DOHH2 (cell line): ENCODE data around the gene CXCL16.

Experiments
- H3F3A ChIP-seq: fragments of 200-600 bp; sonication (generic), shearing (Covaris generic); 2 replicates; pipeline ENCODE4 v1.6.0; 2016; ENCODE audit warnings: antibody characterized with exemption, mild to moderate bottlenecking; ENCODE audit not compliant: control insufficient read depth, insufficient read depth
- H3K27ac ChIP-seq: fragments of 200-600 bp; sonication (generic); 2 replicates; pipeline ENCODE4 v1.5.1; 2014; ENCODE audit warnings: low read depth, mild to moderate bottlenecking, low read length, moderate library complexity
- H3K27me3 ChIP-seq: fragments of 200-600 bp; sonication (generic); 2 replicates; pipeline ENCODE4 v1.6.1; 2014; ENCODE audit warnings: mild to moderate bottlenecking, low read length, mixed read lengths; ENCODE audit not compliant: control insufficient read depth
- H3K36me3 ChIP-seq: fragments of 200-600 bp; sonication (generic); 2 replicates; pipeline ENCODE4 v1.6.1; 2014; ENCODE audit warnings: mild to moderate bottlenecking, low read length, moderate library complexity, mixed read lengths; ENCODE audit not compliant: control insufficient read depth
- H3K4me1 ChIP-seq: fragments of 200-600 bp; sonication (generic); 2 replicates; pipeline ENCODE4 v1.6.1; 2014; ENCODE audit warnings: mild to moderate bottlenecking, low read length, mixed read lengths; ENCODE audit not compliant: control insufficient read depth
- H3K4me2 ChIP-seq: fragments of 200-600 bp; sonication (generic); 2 replicates; pipeline ENCODE4 v1.6.0; 2014; ENCODE audit warnings: mild to moderate bottlenecking, low read length, moderate library complexity
- H3K4me3 ChIP-seq: fragments of 200-600 bp; sonication (generic); 2 replicates; pipeline ENCODE4 v1.5.1; 2014; ENCODE audit warnings: mild to moderate bottlenecking, low read length, mixed read lengths
- H3K79me2 ChIP-seq: fragments of 200-600 bp; sonication (generic); 2 replicates; pipeline ENCODE4 v1.6.1; 2014; ENCODE audit warnings: mild to moderate bottlenecking, low read length, mixed read lengths; ENCODE audit not compliant: control insufficient read depth
- H3K9me2 ChIP-seq: fragments of 200-600 bp; sonication (generic); replicated peaks from 2 replicates; pipeline ENCODE4 v1.6.1; 2014; ENCODE audit warnings: mild to moderate bottlenecking, low read length, mixed read lengths; ENCODE audit not compliant: control insufficient read depth
- H3K9me3 ChIP-seq: fragments of 200-600 bp; sonication (generic); 2 replicates; pipeline ENCODE4 v1.6.1; 2014; ENCODE audit warnings: antibody characterized with exemption, low read length, mixed read lengths; ENCODE audit not compliant: control insufficient read depth, insufficient read depth
- H4K20me1 ChIP-seq: fragments of 200-600 bp; sonication (generic); 2 replicates; pipeline ENCODE4 v1.6.0; 2014; ENCODE audit warnings: low read depth, mild to moderate bottlenecking, antibody characterized with exemption, low read length, moderate library complexity; ENCODE audit not compliant: control insufficient read depth, insufficient read depth
- EZH2phosphoT487 ChIP-seq: fragments of 200-600 bp; sonication (generic); IDR thresholded peaks from 2 replicates; pipeline ENCODE4 v1.6.1; 2017; ENCODE audit warnings: borderline replicate concordance, mild to moderate bottlenecking, antibody characterized with exemption, low read length, moderate library complexity, mixed read lengths
- TF ChIP-seq, protein P1 (sequence below): fragments of 200-600 bp; sonication (generic); IDR thresholded peaks from one replicate; pipeline ENCODE4 v1.5.1; 2014; ENCODE audit warnings: antibody characterized with exemption, mild to moderate bottlenecking, low read depth, low read length; ENCODE audit not compliant: poor library complexity, severe bottlenecking

CXCL16 gene

DNA sequence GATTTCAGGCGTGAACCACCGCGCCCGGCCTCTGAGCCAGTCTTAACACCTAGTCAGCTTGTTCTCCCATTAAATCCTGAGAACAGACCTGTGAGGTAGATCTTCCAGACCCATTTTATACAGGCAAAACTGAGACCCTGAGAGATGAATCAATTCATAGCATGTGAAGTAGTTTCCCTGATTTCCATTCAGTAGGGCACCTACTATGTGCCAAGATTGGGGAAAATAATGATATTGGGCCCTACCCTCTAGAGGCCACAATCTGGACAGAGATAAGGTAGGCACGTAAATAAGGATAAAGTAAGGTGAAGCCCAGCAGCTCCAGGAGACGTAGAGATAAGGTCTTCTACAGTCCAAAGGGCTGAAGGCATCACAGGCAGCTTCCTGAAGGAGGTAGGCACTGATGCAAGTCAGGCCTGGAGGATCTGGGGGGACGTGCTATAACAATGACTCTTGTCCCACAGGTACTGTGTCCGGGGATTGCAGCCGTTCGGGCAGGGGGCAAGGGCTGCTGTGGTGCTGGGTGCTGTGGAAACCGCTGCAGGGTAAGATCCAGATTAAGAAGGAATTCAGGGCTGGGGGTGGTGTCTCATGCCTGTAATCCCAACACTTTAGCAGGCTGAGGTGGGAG, 40.7 kb upstream of the CXCL16 start:
- H3K4me3 ChIP-seq: no peak overlapping the region
- no peaks in the 10 kb centered on the region for H3F3A ChIP-seq
- H4K20me1 ChIP-seq: no peaks in the 10 kb centered on the region
- no peaks in the 10 kb centered on the region for H3K36me3 ChIP-seq
- H3K9me3 ChIP-seq: no peaks in the 10 kb centered on the region
- no peak for TF ChIP-seq EZH2phosphoT487
- TF ChIP-seq, protein P1, sequence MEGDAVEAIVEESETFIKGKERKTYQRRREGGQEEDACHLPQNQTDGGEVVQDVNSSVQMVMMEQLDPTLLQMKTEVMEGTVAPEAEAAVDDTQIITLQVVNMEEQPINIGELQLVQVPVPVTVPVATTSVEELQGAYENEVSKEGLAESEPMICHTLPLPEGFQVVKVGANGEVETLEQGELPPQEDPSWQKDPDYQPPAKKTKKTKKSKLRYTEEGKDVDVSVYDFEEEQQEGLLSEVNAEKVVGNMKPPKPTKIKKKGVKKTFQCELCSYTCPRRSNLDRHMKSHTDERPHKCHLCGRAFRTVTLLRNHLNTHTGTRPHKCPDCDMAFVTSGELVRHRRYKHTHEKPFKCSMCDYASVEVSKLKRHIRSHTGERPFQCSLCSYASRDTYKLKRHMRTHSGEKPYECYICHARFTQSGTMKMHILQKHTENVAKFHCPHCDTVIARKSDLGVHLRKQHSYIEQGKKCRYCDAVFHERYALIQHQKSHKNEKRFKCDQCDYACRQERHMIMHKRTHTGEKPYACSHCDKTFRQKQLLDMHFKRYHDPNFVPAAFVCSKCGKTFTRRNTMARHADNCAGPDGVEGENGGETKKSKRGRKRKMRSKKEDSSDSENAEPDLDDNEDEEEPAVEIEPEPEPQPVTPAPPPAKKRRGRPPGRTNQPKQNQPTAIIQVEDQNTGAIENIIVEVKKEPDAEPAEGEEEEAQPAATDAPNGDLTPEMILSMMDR: no peak
- H3K4me2 ChIP-seq: no peak overlapping the region
- H3K79me2 ChIP-seq: no peaks in the 10 kb centered on the region
- no peaks in the 10 kb centered on the region for H3K4me1 ChIP-seq
- H3K27ac ChIP-seq: no peak overlapping the region
- H3K27me3 ChIP-seq: no peaks in the 10 kb centered on the region
- H3K9me2 ChIP-seq: no peaks in the 10 kb centered on the region

DNA sequence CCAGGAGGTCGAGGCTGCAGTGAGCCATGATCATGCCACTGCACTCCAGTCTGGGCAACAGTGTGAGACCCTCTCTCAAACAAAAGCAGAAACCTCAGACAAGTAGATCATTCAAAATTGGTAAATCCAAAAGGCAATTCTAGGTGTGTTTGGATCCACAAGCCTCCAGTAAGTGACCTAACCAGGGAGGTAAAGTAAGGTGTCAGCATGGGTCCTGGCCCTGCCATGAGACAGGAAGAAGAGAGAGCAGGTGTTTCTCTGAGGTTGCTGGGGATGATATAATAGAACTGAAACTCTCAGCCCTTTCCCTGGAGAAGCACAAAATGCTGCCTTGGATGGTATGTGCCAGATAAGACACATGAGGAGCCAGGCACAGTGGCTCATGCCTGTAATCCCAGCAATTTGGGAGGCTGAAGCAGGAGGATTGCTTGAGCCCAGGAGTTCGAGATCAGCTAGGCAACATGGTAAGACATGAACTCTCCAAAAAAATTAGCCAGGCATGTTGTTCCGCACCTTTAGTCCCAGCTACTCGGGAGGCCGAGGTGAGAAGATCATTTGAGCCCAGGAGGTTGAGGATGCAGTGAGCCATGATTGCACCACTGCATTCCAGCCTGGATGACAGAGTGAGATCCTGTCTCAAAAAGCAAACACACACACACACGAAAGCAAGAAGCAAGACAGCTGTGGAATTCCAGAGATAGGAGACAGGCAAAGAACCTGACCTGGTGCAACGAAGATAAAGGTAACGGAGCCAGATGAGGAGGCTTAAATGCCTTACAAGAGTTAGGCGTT, 38.4 kb upstream of the CXCL16 start:
- no peak for TF ChIP-seq EZH2phosphoT487
- TF ChIP-seq, protein P1: no peak
- H3K36me3 ChIP-seq: no peaks in the 10 kb centered on the region
- H3K4me3 ChIP-seq: no peak overlapping the region
- H3K27ac ChIP-seq: no peak overlapping the region
- H3K79me2 ChIP-seq: no peaks in the 10 kb centered on the region
- H3K27me3 ChIP-seq: peaks cover 2% of the 10 kb centered on the region; the same call in 1 of the 2 replicates
- H3K9me3 ChIP-seq: no peaks in the 10 kb centered on the region
- no peaks in the 10 kb centered on the region for H3F3A ChIP-seq
- H3K4me1 ChIP-seq: peaks cover 9% of the 10 kb centered on the region
- H4K20me1 ChIP-seq: no peaks in the 10 kb centered on the region
- no peaks in the 10 kb centered on the region for H3K9me2 ChIP-seq
- H3K4me2 ChIP-seq: no peak overlapping the region

DNA sequence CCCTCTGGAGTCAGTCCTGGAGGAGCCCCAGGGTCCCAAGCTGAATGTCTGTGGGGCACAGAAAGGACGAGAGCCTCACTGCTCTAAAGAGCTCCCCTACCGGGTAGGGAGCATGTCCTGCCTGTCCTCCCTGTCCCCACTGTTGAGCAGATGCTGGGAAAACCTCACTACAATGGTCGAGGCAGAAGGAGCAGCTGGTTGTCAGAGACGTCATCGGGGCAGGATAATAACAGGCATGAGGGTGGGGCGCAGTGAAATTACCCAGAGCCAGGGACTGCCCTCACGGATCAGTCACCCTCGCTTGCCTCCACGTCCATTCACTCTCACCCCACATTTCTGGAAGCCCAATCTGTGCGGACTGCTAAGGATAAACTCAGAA, 32.5 kb upstream of the CXCL16 start:
- H3K4me3 ChIP-seq: no peak overlapping the region
- H4K20me1 ChIP-seq: no peaks in the 10 kb centered on the region
- no peaks in the 10 kb centered on the region for H3K9me2 ChIP-seq
- no peak overlapping the region for H3K27ac ChIP-seq
- H3K36me3 ChIP-seq: no peaks in the 10 kb centered on the region
- H3F3A ChIP-seq: no peaks in the 10 kb centered on the region
- H3K27me3 ChIP-seq: peaks cover 7% of the 10 kb centered on the region
- peaks cover 9% of the 10 kb centered on the region for H3K4me1 ChIP-seq
- H3K4me2 ChIP-seq: no peak overlapping the region
- no peaks in the 10 kb centered on the region for H3K79me2 ChIP-seq
- H3K9me3 ChIP-seq: no peaks in the 10 kb centered on the region
- no peak for TF ChIP-seq EZH2phosphoT487
- TF ChIP-seq, protein P1: no peak
